Neural cell (in vitro differentiated cells): Measurements from ENCODE around the gene ITGAL. TPM values are rescaled to one million over a fixed set of nuclear protein-coding genes. Genes with fewer than 3 reads are reported as not detected.

Experiments
- H2AFZ ChIP-seq: fragments of 200-600, 300-800 bp; sonication (generic), shearing (Covaris generic); 2 replicates; pipeline ENCODE4 v1.6.0; 2014; ENCODE audit warnings: low read depth, mild to moderate bottlenecking, antibody characterized with exemption, low read length, moderate library complexity
- H3F3A ChIP-seq: fragments of 200-600 bp; shearing (Covaris generic); 2 replicates; pipeline ENCODE4 v1.6.1; 2016; ENCODE audit warnings: mild to moderate bottlenecking, moderate library complexity, mixed read lengths, antibody characterized with exemption, low read length; ENCODE audit not compliant: insufficient read depth, poor library complexity, severe bottlenecking
- H3K27ac ChIP-seq: fragments of 200-600, 300-800 bp; sonication (generic), shearing (Covaris generic); 2 replicates; pipeline ENCODE4 v1.5.1; 2014; ENCODE audit warnings: mild to moderate bottlenecking, low read length, moderate library complexity
- H3K27me3 ChIP-seq: fragments of 300-800, 200-600 bp; sonication (generic), shearing (Covaris generic); 2 replicates; pipeline ENCODE4 v1.6.0; 2014; ENCODE audit warnings: mild to moderate bottlenecking, low read depth, low read length, moderate library complexity; ENCODE audit not compliant: insufficient read depth
- H3K36me3 ChIP-seq: fragments of 300-800, 200-600 bp; sonication (generic), shearing (Covaris generic); 2 replicates; pipeline ENCODE4 v1.5.1; 2014; ENCODE audit warnings: mild to moderate bottlenecking, antibody characterized with exemption, low read length, moderate library complexity; ENCODE audit not compliant: insufficient read depth
- H3K4me2 ChIP-seq: fragments of 300-800, 200-600 bp; sonication (generic), shearing (Covaris generic); 2 replicates; pipeline ENCODE4 v1.6.0; 2014; ENCODE audit warnings: mild to moderate bottlenecking, low read length
- H3K4me3 ChIP-seq: fragments of 300-800, 200-600 bp; sonication (generic), shearing (Covaris generic); 2 replicates; pipeline ENCODE4 v1.5.1; 2014; ENCODE audit warnings: mild to moderate bottlenecking, low read length, moderate library complexity
- H3K79me2 ChIP-seq: fragments of 200-600 bp; shearing (Covaris generic); replicated peaks from 2 replicates; pipeline ENCODE4 v1.6.0; 2014; ENCODE audit warnings: mild to moderate bottlenecking, low read length, moderate library complexity; ENCODE audit not compliant: insufficient read depth
- H3K9ac ChIP-seq: fragments of 300-800, 200-600 bp; sonication (generic), shearing (Covaris generic); 2 replicates; pipeline ENCODE4 v1.6.1; 2016; ENCODE audit warnings: mild to moderate bottlenecking, low read length, mixed read lengths
- H3K9me2 ChIP-seq: fragments of 200-600 bp; shearing (Covaris generic); 2 replicates; pipeline ENCODE4 v1.6.1; 2016; ENCODE audit warnings: mild to moderate bottlenecking, low read length, mixed read lengths; ENCODE audit not compliant: insufficient read depth
- H3K9me3 ChIP-seq: fragments of 200-600, 300-800 bp; sonication (generic), shearing (Covaris generic); 2 replicates; pipeline ENCODE4 v1.6.1; 2016; ENCODE audit warnings: mild to moderate bottlenecking, mixed run types, low read length, moderate library complexity, mixed read lengths
- H4K20me1 ChIP-seq: fragments of 200-600 bp; shearing (Covaris generic); 2 replicates; pipeline ENCODE4 v1.6.1; 2016; ENCODE audit warnings: mild to moderate bottlenecking, mixed run types; ENCODE audit not compliant: insufficient read depth
- EP300 ChIP-seq: fragments of 450-650 bp; conservative IDR thresholded peaks from 2 replicates; pipeline ENCODE4 v1.6.1; 2014; ENCODE audit warnings: antibody characterized with exemption, mild to moderate bottlenecking, moderate library complexity; ENCODE audit not compliant: poor library complexity, severe bottlenecking
- EZH2 ChIP-seq: fragments of 200-600, 300-800 bp; shearing (Covaris generic), sonication (generic); IDR thresholded peaks from 2 replicates; pipeline ENCODE4 v1.6.1; 2014; ENCODE audit warnings: antibody characterized with exemption, low read length, borderline replicate concordance, mild to moderate bottlenecking; ENCODE audit not compliant: insufficient read depth, poor library complexity, severe bottlenecking
- MXI1 ChIP-seq: fragments of 450-650 bp; conservative IDR thresholded peaks from 2 replicates; pipeline ENCODE4 v1.6.1; 2014; ENCODE audit warnings: antibody characterized with exemption, mild to moderate bottlenecking; ENCODE audit not compliant: poor library complexity, severe bottlenecking
- POLR2AphosphoS5 ChIP-seq: IDR thresholded peaks from 2 replicates; pipeline ENCODE4 v1.6.1; 2012
- RAD21 ChIP-seq: fragments of 450-650 bp; conservative IDR thresholded peaks from 2 replicates; pipeline ENCODE4 v1.6.1; 2014; ENCODE audit warnings: antibody characterized with exemption, mild to moderate bottlenecking, moderate library complexity
- SMC3 ChIP-seq: fragments of 450-650 bp; conservative IDR thresholded peaks from 2 replicates; pipeline ENCODE4 v1.6.1; 2014; ENCODE audit warnings: antibody characterized with exemption, mild to moderate bottlenecking, moderate library complexity; ENCODE audit not compliant: poor library complexity
- TAF1 ChIP-seq: IDR thresholded peaks from 2 replicates; pipeline ENCODE4 v1.6.1; 2012; ENCODE audit warnings: low read depth
- polyA plus RNA-seq: library from polyadenylated mRNA; depleted of rRNA; stranded (reverse); fragments of >200 nt; gene quantifications from 2 replicates; pipeline ENCODE4 v1.2.3, GENCODE V29; 2014
- TF ChIP-seq, protein P1 (sequence below): fragments of 450-650 bp; IDR thresholded peaks from 2 replicates; pipeline ENCODE4 v1.5.1; 2014; ENCODE audit warnings: antibody characterized with exemption, mild to moderate bottlenecking, moderate library complexity; ENCODE audit not compliant: poor library complexity, severe bottlenecking
- TF ChIP-seq, protein P2 (sequence below): IDR thresholded peaks from 2 replicates; pipeline ENCODE4 v1.6.1; 2012; ENCODE audit warnings: borderline replicate concordance

ITGAL gene
- polyA plus RNA-seq, 1 donor from 2014 or later: not detected

DNA sequence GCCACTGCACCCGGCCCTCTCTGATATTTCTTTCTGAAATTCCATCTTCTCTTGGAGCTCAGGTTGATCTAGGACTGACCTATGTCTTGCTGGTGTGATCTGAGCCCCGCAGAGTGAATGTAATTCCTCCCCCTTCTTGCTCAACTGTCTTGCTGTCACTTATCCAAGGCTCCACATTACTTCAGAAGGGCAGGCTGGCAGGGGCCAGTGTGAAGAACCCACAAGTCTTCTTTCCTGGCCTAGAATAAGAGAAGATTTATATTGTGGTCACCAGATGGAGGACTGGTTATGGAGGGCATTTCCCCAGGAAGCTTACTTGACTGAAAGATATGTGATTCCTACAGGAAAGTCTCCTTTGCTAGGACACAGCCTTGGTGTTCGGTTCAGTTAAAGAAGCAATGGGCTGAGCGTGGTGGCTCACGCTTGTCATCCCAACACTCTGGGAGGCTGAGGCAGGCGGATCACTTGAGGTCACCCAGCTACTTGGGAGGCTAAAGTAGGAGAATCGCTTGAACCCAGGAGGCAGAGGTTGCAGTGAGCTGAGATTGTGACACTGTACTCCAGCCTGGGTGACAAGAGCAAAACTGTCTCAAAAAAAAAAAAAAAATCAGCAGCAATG is 13.4 kb downstream of the ITGAL start:
- Histone ChIP-seq H3K4me2 (no peak overlapping the region), H3K9ac (no peak overlapping the region), H3K27ac (no peak overlapping the region), H3K9me2 (no peaks in the 10 kb centered on the region), H3K4me3 (no peak overlapping the region), H3K9me3 (no peaks in the 10 kb centered on the region), H3F3A (no peaks in the 10 kb centered on the region), H3K36me3 (no peaks in the 10 kb centered on the region), H3K27me3 (no peaks in the 10 kb centered on the region), H2AFZ (no peak overlapping the region), H3K79me2 (no peaks in the 10 kb centered on the region), H4K20me1 (no peaks in the 10 kb centered on the region)
- TF ChIP-seq POLR2AphosphoS5: no peak
- TF ChIP-seq RAD21: no peak
- TF ChIP-seq EP300: no peak
- TF ChIP-seq SMC3: no peak
- no peak for TF ChIP-seq TAF1
- TF ChIP-seq, protein P1, sequence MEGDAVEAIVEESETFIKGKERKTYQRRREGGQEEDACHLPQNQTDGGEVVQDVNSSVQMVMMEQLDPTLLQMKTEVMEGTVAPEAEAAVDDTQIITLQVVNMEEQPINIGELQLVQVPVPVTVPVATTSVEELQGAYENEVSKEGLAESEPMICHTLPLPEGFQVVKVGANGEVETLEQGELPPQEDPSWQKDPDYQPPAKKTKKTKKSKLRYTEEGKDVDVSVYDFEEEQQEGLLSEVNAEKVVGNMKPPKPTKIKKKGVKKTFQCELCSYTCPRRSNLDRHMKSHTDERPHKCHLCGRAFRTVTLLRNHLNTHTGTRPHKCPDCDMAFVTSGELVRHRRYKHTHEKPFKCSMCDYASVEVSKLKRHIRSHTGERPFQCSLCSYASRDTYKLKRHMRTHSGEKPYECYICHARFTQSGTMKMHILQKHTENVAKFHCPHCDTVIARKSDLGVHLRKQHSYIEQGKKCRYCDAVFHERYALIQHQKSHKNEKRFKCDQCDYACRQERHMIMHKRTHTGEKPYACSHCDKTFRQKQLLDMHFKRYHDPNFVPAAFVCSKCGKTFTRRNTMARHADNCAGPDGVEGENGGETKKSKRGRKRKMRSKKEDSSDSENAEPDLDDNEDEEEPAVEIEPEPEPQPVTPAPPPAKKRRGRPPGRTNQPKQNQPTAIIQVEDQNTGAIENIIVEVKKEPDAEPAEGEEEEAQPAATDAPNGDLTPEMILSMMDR: no peak
- TF ChIP-seq EZH2: no peak
- TF ChIP-seq, protein P2, sequence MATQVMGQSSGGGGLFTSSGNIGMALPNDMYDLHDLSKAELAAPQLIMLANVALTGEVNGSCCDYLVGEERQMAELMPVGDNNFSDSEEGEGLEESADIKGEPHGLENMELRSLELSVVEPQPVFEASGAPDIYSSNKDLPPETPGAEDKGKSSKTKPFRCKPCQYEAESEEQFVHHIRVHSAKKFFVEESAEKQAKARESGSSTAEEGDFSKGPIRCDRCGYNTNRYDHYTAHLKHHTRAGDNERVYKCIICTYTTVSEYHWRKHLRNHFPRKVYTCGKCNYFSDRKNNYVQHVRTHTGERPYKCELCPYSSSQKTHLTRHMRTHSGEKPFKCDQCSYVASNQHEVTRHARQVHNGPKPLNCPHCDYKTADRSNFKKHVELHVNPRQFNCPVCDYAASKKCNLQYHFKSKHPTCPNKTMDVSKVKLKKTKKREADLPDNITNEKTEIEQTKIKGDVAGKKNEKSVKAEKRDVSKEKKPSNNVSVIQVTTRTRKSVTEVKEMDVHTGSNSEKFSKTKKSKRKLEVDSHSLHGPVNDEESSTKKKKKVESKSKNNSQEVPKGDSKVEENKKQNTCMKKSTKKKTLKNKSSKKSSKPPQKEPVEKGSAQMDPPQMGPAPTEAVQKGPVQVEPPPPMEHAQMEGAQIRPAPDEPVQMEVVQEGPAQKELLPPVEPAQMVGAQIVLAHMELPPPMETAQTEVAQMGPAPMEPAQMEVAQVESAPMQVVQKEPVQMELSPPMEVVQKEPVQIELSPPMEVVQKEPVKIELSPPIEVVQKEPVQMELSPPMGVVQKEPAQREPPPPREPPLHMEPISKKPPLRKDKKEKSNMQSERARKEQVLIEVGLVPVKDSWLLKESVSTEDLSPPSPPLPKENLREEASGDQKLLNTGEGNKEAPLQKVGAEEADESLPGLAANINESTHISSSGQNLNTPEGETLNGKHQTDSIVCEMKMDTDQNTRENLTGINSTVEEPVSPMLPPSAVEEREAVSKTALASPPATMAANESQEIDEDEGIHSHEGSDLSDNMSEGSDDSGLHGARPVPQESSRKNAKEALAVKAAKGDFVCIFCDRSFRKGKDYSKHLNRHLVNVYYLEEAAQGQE: no peak
- no peak for TF ChIP-seq MXI1

DNA sequence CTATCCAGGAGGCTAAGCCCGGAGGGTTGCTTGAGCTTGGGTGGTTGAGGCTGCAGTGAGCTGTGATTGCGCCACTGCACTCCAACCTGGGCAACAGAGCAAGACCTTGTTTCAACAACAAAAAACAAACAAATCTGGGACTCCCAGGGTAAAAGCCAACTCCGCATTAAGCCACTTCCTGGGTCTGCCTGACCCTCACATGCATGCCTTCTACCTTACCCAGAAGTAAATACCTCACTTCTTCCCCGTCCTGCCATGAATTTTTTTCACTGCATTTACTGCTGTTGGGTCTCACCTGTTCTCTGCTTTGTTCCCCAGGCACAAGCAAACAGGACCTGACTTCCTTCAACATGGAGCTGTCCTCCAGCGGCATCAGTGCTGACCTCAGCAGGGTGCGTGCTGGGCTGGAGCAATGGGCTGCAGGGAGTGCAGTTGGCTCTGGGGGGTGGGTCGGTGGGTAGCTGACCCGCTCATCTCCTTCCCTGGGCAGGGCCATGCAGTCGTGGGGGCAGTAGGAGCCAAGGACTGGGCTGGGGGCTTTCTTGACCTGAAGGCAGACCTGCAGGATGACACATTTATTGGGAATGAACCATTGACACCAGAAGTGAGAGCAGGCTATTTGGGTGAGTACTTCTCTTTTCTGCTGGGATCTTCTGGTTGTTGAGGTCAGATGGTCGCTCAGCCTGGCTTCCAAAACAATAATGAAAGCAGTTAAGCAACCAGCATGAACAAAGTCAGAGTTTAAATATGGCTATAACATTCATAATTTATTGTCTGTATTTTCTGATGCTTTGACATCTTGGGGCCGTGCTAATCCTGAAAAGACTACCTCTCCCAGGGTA is 16.4 kb downstream of the ITGAL start:
- H3K36me3 ChIP-seq: no peaks in the 10 kb centered on the region
- H3K79me2 ChIP-seq: no peaks in the 10 kb centered on the region
- H3K4me2 ChIP-seq: no peak overlapping the region
- H3K27me3 ChIP-seq: no peaks in the 10 kb centered on the region
- no peak overlapping the region for H2AFZ ChIP-seq
- H3K9me3 ChIP-seq: no peaks in the 10 kb centered on the region
- no peak overlapping the region for H3K4me3 ChIP-seq
- no peaks in the 10 kb centered on the region for H3K9me2 ChIP-seq
- H3K9ac ChIP-seq: no peak overlapping the region
- no peak for TF ChIP-seq RAD21
- TF ChIP-seq TAF1: no peak
- TF ChIP-seq, protein P2: no peak
- TF ChIP-seq EP300: no peak
- no peak for TF ChIP-seq POLR2AphosphoS5
- H3F3A ChIP-seq: no peaks in the 10 kb centered on the region
- no peaks in the 10 kb centered on the region for H4K20me1 ChIP-seq
- no peak overlapping the region for H3K27ac ChIP-seq
